ENCODE measurements around the gene USH2A.
A peak's percentile ranks its signal among the peaks of the same experiment; 100 is the strongest.

USH2A gene

GRCh38 chr1:216005916-216006315 lies 417.3 kb downstream of the USH2A start (continued):
- no peak for TF ChIP-seq ZNF776 (tag by site-specific recombination; IDR thresholded peaks at IDR 0.05; ENCODE audit: borderline replicate concordance)
- TF ChIP-seq PBX3 (CRISPR knock-in tag; IDR thresholded peaks at IDR 0.05) = no peak
- no peak for TF ChIP-seq ZNF645 (tag by site-specific recombination; IDR thresholded peaks at IDR 0.05)
- no peak for TF ChIP-seq HOXA7 (CRISPR knock-in tag; IDR thresholded peaks at IDR 0.05; ENCODE audit: borderline replicate concordance)
- TF ChIP-seq ZFP41 (tag by site-specific recombination; IDR thresholded peaks at IDR 0.05; ENCODE audit: borderline replicate concordance) = no peak
- no peak for TF ChIP-seq TCF7L2 (IDR thresholded peaks at IDR 0.05; ENCODE audit: borderline replicate concordance, low read depth, low read length)

GRCh38 chr1:215992620-215993019 lies 430.6 kb downstream of the USH2A start:
- POLR2A ChIA-PET = no interaction called here
- H3K27ac ChIP-seq (ENCODE audit: extremely low read depth, low read depth, low read length) = no peak overlapping the region
- H3K4me1 ChIP-seq (ENCODE audit: control insufficient read depth, insufficient read depth, low read length) = no peaks in the 10 kb centered on the region
- no peak overlapping the region for H3K4me3 ChIP-seq (ENCODE audit: low read depth, low read length)
- H3K9me3 ChIP-seq (ENCODE audit: control insufficient read depth, insufficient read depth, low read depth, low read length) = no peaks in the 10 kb centered on the region
- TF ChIP-seq ZNF184 (tag by site-specific recombination; IDR thresholded peaks at IDR 0.05) (no peak), ZNF654 (tag by site-specific recombination; IDR thresholded peaks at IDR 0.05; ENCODE audit: low read depth) (peak; percentile 48), ZNF549 (tag by site-specific recombination; IDR thresholded peaks at IDR 0.05) (no peak), ZIC2 (tag by site-specific recombination; IDR thresholded peaks at IDR 0.05) (no peak), ZNF324 (tag by site-specific recombination; IDR thresholded peaks at IDR 0.05) (no peak), ZNF398 (tag by site-specific recombination; IDR thresholded peaks at IDR 0.05) (no peak), ZBTB8A (tag by site-specific recombination; IDR thresholded peaks at IDR 0.05) (no peak)
- no peaks in the 10 kb centered on the region for H3K36me3 ChIP-seq (ENCODE audit: control insufficient read depth in 2 of 2, insufficient read depth in 1 of 2, low read length in 2 of 2)
- CTCF ChIA-PET = interaction anchor here (0.7 kb wide), 2 partner anchors 170 to 1642 kb away, joined by 3 read pairs; no protein-coding TSS in a partner anchor

GRCh38 chr1:215987092-215987875 lies 436.0 kb downstream of the USH2A start:
- ChIA-PET POLR2A (no interaction called here), CTCF (interaction anchor here (0.5 to 1.2 kb wide), 2 partner anchors 221 to 277 kb away, joined by 3 read pairs; no protein-coding TSS in a partner anchor)
- Histone ChIP-seq H3K27ac (ENCODE audit: extremely low read depth, low read depth, low read length) (no peak overlapping the region), H3K36me3 (ENCODE audit: control insufficient read depth in 2 of 2, insufficient read depth in 1 of 2, low read length in 2 of 2) (no peaks in the 10 kb centered on the region), H3K9me3 (ENCODE audit: control insufficient read depth, insufficient read depth, low read depth, low read length) (no peaks in the 10 kb centered on the region), H3K4me3 (ENCODE audit: low read depth, low read length) (no peak overlapping the region), H3K4me1 (ENCODE audit: control insufficient read depth, insufficient read depth, low read length) (no peaks in the 10 kb centered on the region)
- TF ChIP-seq ZNF639 (tag by site-specific recombination; IDR thresholded peaks at IDR 0.05) = no peak
- no peak for TF ChIP-seq ZNF48 (tag by site-specific recombination; IDR thresholded peaks at IDR 0.05)
- TF ChIP-seq ZNF670 (tag by site-specific recombination; IDR thresholded peaks at IDR 0.05; ENCODE audit: low read depth) = no peak
- TF ChIP-seq ZNF600 (tag by site-specific recombination; IDR thresholded peaks at IDR 0.05) = no peak
- TF ChIP-seq HOXC10 (CRISPR knock-in tag; IDR thresholded peaks at IDR 0.05) = no peak
- TF ChIP-seq ZIC2 (tag by site-specific recombination; IDR thresholded peaks at IDR 0.05) = no peak
- no peak for TF ChIP-seq ZNF658 (tag by site-specific recombination; IDR thresholded peaks at IDR 0.05)
- no peak for TF ChIP-seq ZNF155 (tag by site-specific recombination; IDR thresholded peaks at IDR 0.05)

Data from HEK293 (cell line).